ENCODE results near the gene CDK6.

- TF ChIP-seq CTCF (IDR thresholded peaks at IDR 0.05 in 2 of 3, conservative IDR thresholded peaks at IDR 0.05 in 1 of 3; ENCODE audit: control insufficient read depth in 2 of 3, extremely low read depth in 1 of 3, insufficient read depth in 1 of 3, low read depth in 3 of 3, low read length in 3 of 3), result no peak
- TF ChIP-seq, protein P1, sequence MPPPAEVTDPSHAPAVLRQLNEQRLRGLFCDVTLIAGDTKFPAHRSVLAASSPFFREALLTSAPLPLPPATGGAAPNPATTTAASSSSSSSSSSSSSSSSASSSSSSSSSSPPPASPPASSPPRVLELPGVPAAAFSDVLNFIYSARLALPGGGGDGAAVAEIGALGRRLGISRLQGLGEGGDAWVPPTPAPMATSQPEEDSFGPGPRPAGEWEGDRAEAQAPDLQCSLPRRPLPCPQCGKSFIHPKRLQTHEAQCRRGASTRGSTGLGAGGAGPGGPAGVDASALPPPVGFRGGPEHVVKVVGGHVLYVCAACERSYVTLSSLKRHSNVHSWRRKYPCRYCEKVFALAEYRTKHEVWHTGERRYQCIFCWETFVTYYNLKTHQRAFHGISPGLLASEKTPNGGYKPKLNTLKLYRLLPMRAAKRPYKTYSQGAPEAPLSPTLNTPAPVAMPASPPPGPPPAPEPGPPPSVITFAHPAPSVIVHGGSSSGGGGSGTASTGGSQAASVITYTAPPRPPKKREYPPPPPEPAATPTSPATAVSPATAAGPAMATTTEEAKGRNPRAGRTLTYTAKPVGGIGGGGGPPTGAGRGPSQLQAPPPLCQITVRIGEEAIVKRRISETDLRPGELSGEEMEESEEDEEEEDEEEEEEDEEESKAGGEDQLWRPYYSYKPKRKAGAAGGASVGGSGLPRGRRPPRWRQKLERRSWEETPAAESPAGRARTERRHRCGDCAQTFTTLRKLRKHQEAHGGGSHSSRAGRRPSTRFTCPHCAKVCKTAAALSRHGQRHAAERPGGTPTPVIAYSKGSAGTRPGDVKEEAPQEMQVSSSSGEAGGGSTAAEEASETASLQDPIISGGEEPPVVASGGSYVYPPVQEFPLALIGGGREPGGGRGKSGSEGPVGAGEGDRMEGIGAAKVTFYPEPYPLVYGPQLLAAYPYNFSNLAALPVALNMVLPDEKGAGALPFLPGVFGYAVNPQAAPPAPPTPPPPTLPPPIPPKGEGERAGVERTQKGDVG (CRISPR knock-in tag; IDR thresholded peaks at IDR 0.05), result no peak
- TF ChIP-seq NFIC (IDR thresholded peaks at IDR 0.05; ENCODE audit: low read depth, low read length), result no peak
- TF ChIP-seq, protein P2, sequence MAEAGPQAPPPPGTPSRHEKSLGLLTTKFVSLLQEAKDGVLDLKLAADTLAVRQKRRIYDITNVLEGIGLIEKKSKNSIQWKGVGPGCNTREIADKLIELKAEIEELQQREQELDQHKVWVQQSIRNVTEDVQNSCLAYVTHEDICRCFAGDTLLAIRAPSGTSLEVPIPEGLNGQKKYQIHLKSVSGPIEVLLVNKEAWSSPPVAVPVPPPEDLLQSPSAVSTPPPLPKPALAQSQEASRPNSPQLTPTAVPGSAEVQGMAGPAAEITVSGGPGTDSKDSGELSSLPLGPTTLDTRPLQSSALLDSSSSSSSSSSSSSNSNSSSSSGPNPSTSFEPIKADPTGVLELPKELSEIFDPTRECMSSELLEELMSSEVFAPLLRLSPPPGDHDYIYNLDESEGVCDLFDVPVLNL (IDR thresholded peaks at IDR 0.05; ENCODE audit: low read depth, low read length), result no peak
- no peak for TF ChIP-seq RAD51 (IDR thresholded peaks at IDR 0.05)
- TF ChIP-seq CEBPB (IDR thresholded peaks at IDR 0.05; ENCODE audit: borderline replicate concordance in 1 of 2, low read depth in 2 of 2, low read length in 2 of 2), result no peak
- no peak for TF ChIP-seq LARP7 (IDR thresholded peaks at IDR 0.05)
- no peak for TF ChIP-seq PKNOX1 (IDR thresholded peaks at IDR 0.05)
- TF ChIP-seq TAF1 (IDR thresholded peaks at IDR 0.05; ENCODE audit: borderline replicate concordance, low read depth, low read length), result no peak
- no peak for TF ChIP-seq MAX (IDR thresholded peaks at IDR 0.05; ENCODE audit: low read depth, low read length)
These were observed 119.4 kb downstream of the CDK6 start for GRCh38 chr7:92716825-92717580.

Measured in GM12878 (cell line).